Activated CD4-positive, alpha-beta T cell treated with anti-CD3 and anti-CD28 coated beads, Interleukin-2, amount 50 U/mL, for 1 hour (primary cell): ENCODE data around the gene UPK3B.
"Not testable (repeated sequence)": the region's sequence is repeated elsewhere in the genome, so short reads cannot be mapped to it uniquely, and the experiment has no call there.

Experiments used
- DNase-seq: peaks from one replicate; pipeline ENCODE4 v3.0.0-alpha.2; 2020

The UPK3B gene

DNA sequence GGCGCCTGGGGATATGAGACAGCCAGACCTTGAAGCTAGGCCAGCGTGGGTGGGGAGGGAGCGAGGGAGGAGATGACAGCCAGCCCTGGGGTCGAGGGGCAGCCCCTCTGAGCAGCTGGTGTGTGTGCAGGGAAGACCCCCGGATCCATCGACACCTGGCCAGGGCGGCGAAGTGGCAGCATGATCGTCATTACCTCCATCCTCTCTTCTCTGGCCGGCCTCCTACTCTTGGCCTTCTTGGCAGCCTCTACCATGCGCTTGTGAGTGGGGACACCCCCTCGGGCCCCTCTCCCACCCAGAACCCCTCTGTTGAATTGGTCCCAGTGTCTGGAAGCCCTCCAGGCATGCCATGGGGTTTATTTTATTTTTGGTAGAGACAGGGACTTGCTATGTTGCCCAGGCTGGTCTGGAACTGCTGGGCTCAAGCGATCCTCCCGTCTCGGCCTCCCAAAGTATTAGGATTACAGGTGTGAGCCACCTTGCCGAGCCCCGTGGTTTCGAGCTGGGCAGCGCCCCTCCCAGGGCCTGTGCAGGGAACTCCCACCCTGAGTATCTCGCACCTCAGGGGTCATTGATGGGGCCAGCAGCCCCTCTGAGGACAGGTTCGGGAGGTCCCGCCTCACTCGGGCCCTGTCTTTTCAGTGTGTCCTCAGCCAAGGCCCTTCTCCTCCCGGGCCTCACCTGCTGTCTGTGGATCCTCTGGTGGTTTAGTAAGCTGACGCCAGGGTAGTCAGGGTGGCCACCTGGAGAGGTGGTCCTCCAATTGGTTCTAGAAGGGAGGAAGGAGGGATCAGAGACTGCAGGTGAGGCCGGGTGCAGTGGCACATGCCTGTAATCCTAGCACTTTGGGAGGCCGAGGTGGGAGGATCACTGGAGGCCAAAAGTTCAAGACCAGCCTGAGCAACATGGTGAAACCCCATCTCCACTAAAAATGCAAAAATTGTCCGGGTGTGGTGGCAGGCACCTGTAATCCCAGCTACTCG lies 3.8 kb downstream of the UPK3B start:
- DNase-seq = no peak

DNA sequence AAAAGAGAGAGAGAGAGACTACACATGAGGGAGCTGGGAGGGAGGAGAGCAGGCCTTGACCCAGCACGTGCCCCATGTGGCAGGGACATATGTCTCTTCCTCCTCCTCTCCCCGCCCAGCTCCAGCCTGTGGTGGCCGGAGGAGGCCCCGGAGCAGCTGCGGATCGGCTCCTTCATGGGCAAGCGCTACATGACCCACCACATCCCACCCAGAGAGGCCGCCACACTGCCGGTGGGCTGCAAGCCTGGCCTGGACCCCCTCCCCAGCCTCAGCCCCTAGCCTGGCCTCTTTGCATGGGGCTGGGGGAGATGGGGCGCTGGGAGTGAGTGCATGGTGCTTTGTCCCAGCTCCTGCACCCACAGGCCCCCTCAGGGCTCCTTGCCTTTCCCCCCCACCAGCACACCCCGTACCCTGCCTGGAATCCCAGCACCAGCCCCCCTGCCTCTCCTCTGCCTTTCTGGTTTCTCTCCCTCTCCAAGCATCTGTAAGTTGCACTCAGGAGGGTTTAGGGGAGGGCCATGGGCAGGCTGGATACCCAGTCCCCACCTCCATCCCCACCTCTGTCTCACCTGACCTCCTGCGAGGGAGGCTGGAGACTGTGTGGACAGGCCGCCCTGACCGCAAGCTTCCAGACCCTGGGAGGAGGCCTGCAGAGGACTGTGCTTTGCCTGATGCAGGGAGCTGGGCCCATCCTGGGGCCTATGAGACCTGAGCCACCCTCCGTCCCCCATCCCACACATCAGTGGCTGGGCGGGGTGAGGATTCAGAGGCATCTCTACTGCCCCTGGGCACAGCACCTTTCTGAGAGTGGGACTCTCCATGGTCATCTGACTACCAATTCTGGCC lies 4.8 kb downstream of the UPK3B start:
- no peak for DNase-seq

DNA sequence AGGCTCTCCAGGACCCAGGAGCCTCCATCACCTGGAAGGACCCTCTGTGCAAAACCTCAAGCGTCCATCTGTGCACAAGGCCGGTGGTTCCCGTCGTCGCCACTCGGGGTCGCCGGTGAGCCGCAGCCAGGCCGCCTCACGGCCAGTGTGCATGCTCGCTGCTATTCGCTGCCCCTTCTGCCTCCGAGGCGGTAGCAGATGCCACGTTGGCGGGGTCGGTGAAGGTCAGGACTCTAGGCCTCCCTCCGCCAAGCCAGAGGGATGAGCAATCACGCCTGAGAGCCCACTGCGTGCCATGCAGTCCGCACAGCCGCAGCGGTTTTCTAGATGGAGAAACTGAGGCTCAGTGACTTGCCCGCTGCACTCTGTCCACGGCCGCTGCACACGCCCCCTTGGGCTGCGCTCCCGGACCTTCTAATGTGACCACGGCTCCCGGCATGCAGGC lies 5.7 kb downstream of the UPK3B start:
- DNase-seq = peak; percentile 48

DNA sequence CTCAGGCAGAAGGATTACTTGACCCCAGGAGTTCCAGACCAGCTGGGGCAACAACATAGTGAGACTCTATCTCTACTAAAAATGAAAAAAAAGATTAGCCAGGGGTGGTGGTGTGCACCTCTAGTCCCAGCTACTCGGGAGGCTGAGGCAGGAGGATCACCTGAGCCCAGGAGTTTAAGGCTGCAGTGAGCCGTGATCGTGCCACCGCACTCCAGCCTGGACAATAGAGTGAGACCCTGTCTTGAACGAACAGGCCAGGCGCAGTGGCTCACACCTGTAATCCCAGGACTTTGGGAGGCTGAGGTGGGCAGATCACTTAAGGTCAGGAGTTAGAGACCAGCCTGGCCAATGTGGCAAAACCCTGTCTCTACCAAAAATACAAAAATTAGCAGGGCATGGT lies 6.6 kb downstream of the UPK3B start:
- not testable (repeated sequence) for DNase-seq

DNA sequence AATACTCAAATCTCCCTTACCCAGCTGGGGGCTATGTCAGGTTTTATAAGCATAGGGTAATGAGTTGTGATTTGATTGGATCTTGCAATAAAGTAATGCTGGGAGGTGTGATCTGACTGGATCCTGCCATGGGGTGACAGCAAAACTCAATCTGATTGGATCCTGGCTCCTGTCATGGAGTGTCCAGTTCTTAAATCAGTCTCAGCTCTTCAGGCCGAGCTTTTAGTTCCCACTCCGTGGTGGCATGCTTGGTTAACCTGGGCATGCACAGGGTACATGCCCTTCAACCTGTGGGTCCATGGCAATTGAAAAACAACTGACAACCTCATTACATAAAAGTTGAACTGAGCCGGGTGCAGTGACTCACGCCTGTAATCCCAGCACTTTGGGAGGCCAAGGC lies 15.8 kb downstream of the UPK3B start:
- not testable (repeated sequence) for DNase-seq

DNA sequence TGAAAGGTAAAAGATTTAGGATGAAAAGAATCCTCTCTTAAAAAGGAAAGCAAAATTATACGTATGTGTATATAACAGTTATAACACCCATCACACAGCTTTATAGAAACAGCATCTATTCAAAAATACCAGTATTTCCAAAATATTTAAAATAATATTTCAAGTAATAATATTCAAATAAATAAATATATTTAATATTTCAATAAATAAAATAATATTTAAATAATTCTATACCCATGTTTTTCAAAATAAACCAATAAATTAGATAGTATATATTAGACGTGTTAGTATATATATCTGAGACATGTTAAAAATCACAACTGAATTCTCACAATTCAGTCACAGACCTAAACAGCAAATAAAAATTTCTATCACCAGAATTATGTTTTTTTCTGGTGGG lies 21.3 kb downstream of the UPK3B start:
- DNase-seq = not testable (repeated sequence)

DNA sequence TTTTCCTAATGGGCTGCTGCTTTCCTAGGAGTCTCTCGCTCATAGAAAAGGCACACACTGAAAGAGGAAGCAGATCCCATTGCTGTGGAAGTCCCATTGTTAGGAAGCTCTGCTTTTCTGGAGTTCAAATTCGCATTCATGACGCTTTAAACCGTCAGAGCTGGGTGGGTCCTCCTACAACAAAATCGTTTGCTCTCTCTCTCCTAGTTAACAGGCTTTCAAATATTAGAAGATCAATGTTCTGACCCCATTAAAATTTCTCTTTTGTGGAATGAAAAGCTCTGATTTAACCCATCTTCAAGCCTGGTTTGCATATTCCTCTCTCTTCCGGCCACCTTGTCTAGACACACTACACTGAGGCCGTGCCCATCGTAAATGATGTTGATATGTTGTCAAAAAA lies 32.8 kb downstream of the UPK3B start, which contains the start of gene SPDYE16:
TSS of gene SPDYE16 (minus strand) at position 101 of the 400 bp plus-strand sequence. CDS start 1,838 bp downstream, outside the sequence.
- DNase-seq = not testable (repeated sequence)

DNA sequence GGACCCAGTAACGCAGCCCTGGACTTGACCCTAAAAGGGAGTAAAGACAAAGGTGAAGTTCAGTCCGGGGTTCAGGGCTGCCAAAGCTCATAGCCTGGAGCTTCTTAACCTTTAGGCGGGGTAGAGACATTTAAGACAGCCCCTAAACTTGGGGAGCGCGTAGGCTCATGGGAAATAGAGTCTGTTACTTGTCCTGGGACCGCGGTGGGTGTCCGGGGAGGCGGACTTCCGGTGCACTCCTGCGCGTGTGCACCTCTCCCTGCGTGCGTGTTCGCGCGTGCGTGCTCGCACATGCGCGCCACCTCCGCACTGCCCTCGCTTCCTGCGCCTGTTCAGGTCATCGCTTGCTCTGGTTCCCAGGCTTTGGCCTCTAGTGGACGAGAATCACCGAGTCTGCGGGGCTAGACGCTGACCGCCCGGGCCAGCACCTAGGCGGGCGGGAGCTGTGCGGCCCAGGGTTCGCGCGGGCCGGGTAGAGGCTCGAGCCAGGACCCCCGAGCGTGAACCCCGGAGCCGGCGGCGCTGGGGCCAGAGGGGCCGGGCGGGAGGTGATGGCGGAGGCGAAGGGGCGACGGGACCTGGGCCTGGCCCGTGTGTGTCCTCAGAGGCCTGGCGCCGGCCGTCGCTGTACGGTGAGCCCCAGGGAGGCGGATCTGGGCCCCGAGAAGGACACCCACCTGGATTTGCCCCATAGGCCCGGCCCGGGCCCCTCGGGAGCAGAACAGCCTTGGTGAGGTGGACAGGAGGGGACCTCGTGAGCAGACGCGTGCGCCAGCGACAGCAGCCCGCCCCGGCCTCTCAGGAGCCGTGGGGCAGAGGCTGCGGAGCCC lies 38.9 kb downstream of the UPK3B start:
- DNase-seq = peak; percentile 82

DNA sequence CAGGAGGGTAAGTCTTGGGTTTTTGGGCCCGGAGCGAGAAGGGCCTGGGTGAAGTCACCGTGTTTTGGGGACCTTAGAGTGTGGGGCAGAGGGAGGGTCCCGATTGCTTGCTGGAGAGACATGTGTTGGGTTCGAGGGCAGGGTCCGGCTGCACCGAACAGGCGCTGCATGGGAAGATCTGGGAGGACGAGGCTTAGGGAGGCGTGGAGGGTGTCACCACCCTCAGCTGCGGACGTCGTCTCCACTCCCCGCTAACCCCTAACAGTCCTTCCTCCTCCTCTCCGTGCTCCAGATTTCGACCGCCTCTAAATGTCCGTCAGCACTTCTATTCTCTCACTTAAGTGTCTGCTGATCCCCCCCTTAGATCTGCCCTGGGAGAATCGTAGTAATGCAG lies 39.5 kb downstream of the UPK3B start:
- not testable (repeated sequence) for DNase-seq

DNA sequence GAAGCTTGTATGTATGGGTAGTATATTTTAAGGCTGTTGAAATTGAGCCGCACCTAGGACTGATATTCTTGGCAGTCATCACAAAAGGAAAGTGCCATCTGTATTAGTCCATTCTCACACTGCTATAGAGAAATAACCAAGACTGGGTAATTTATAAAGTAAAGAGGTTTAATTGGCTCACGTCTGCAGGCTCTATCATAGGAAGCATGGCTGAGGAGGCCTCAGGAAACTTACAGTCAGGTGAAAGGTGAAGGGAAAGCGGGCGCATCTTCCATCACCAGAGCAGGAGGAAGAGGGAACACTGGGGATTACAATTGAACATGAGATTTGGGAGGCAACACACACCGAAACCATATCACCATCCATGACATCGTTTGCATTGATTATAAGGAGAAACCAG lies 41.6 kb downstream of the UPK3B start:
- DNase-seq = not testable (repeated sequence)

DNA sequence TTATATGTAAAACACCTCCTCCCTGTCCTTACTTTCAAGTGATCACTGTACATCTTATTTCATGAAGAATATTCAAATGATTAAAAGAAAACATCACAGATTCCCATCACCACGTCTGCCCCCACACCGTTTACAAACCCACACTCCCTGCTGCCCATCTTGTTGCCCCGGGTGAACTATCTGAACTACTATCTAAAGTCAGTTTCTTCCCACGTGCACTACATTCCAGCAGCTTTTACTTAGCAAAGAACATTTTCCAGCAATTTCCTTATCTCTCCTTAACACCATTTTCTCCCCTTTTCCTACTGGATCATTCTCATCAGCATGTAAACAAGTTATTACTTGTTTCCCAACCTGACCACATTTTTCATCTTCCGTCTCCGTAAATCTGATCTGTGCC lies 49.3 kb downstream of the UPK3B start:
- not testable (repeated sequence) for DNase-seq

DNA sequence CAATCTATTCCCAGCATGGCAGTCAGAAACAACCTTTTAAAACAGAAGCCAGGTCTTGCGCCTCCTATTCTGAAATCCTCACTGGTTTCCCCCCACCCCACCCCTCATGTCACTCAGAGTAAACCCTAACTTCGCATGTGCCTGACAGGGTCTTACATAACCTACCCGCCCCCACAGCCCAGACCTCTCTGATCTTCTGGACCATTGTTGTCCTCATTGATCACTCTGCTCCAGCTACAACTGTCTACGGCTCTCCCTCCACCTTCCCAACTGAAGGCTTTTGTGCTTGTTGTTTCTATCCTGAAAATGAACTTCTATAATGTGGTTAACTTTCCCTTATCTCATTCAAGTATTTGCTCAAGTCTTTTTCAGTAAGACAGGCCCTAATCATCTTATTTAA lies 49.8 kb downstream of the UPK3B start:
- not testable (repeated sequence) for DNase-seq

DNA sequence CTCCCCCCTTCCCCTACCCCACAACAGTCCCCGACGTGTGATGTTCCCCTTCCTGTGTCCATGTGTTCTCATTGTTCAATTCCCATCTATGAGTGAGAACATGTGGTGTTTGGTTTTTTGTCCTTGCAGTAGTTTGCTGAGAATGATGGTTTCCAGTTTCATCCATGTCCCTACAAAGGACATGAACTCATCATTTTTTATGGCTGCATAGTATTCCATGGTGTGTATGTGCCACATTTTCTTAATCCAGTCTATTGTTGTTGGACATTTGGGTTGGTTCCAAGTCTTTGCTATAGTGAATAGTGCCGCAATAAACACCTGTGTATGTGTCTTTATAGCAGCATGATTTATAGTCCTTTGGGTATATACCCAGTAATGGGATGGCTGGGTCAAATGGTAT lies 51.0 kb downstream of the UPK3B start:
- DNase-seq = not testable (repeated sequence)

DNA sequence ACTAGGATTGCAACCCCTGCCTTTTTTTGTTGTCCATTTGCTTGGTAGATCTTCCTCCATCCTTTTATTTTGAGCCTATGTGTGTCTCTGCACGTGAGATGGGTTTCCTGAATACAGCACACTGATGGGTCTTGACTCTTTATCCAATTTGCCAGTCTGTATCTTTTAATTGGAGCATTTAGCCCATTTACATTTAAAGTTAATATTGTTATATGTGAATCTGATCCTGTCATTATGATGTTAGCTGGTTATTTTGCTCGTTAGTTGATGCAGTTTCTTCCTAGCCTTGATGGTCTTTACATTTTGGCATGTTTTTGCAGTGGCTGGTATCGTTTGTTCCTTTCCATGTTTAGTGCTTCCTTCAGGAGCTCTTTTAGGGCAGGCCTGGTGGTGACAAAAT lies 54.6 kb downstream of the UPK3B start:
- not testable (repeated sequence) for DNase-seq
